GM15510 (cell line): ENCODE results near the gene LEMD2.
A peak's percentile ranks its signal among the peaks of the same experiment; 100 is the strongest.

Source experiments
- POLR2A ChIP-seq: IDR thresholded peaks from 3 replicates; pipeline ENCODE4 v1.6.1; 2011; ENCODE audit warnings: borderline replicate concordance; ENCODE audit not compliant: insufficient read length; ENCODE audit errors: extremely low read depth

LEMD2 gene

GRCh38 chr6:33789550-33789895 lies 593 bp upstream of the LEMD2 start:
- TF ChIP-seq POLR2A, result no peak

- TF ChIP-seq POLR2A, result peak; percentile 49
Observed at GRCh38 chr6:33787954-33788693, 806 bp downstream of the LEMD2 start.

GRCh38 chr6:33787346-33787953 lies 1.5 kb downstream of the LEMD2 start:
- no peak for TF ChIP-seq POLR2A

- TF ChIP-seq POLR2A, result no peak
Observed at GRCh38 chr6:33786736-33787135, 2.2 kb downstream of the LEMD2 start.

GRCh38 chr6:33785778-33786177 lies 3.2 kb downstream of the LEMD2 start:
- TF ChIP-seq POLR2A, result no peak

GRCh38 chr6:33784787-33785186 lies 4.1 kb downstream of the LEMD2 start:
- TF ChIP-seq POLR2A, result no peak

- TF ChIP-seq POLR2A, result no peak
Observed at GRCh38 chr6:33783781-33784520, 5.0 kb downstream of the LEMD2 start.

- no peak for TF ChIP-seq POLR2A
Observed at GRCh38 chr6:33782561-33782960, 6.4 kb downstream of the LEMD2 start.

GRCh38 chr6:33781131-33781975 lies 7.6 kb downstream of the LEMD2 start:
- TF ChIP-seq POLR2A, result no peak

GRCh38 chr6:33779895-33780294 lies 9.0 kb downstream of the LEMD2 start:
- no peak for TF ChIP-seq POLR2A

GRCh38 chr6:33779290-33779689 lies 9.6 kb downstream of the LEMD2 start:
- no peak for TF ChIP-seq POLR2A

- TF ChIP-seq POLR2A, result no peak
Observed at GRCh38 chr6:33778444-33779121, 10.3 kb downstream of the LEMD2 start.

GRCh38 chr6:33777398-33778388 lies 11.2 kb downstream of the LEMD2 start:
- no peak for TF ChIP-seq POLR2A
